HEK293 (cell line): ENCODE results near the gene RFNG.

Source experiments
- CTCF ChIP-seq: fragments of 450-650 bp; formaldehyde crosslinking; IDR thresholded peaks from 2 replicates; pipeline ENCODE4 v1.5.1; 2016; ENCODE audit warnings: missing biosample characterization, missing genetic modification characterization
- KLF9 ChIP-seq: fragments of 450-650 bp; formaldehyde crosslinking; IDR thresholded peaks from 2 replicates; pipeline ENCODE4 v1.5.1; 2016; ENCODE audit warnings: missing biosample characterization, missing genetic modification characterization, low read depth
- PATZ1 ChIP-seq: fragments of 450-650 bp; formaldehyde crosslinking; IDR thresholded peaks from 2 replicates; pipeline ENCODE4 v1.5.1; 2016; ENCODE audit warnings: missing biosample characterization, missing genetic modification characterization
- REST ChIP-seq: fragments of 450-650 bp; formaldehyde crosslinking; IDR thresholded peaks from 2 replicates; pipeline ENCODE4 v1.5.1; 2016; ENCODE audit warnings: missing biosample characterization, missing genetic modification characterization
- SETDB1 ChIP-seq: IDR thresholded peaks from one replicate; pipeline ENCODE4 v1.6.1; 2017; ENCODE audit warnings: mild to moderate bottlenecking, low read length, moderate library complexity, mixed read lengths; ENCODE audit not compliant: insufficient read length
- YY2 ChIP-seq: fragments of 450-650 bp; formaldehyde crosslinking; IDR thresholded peaks from 2 replicates; pipeline ENCODE4 v1.5.1; 2016; ENCODE audit warnings: missing biosample characterization, missing genetic modification characterization
- ZBTB48 ChIP-seq: fragments of 450-650 bp; formaldehyde crosslinking; IDR thresholded peaks from 2 replicates; pipeline ENCODE4 v1.5.1; 2016; ENCODE audit warnings: missing biosample characterization, missing genetic modification characterization
- ZBTB8A ChIP-seq: fragments of 450-650 bp; formaldehyde crosslinking; IDR thresholded peaks from 2 replicates; pipeline ENCODE4 v1.5.1; 2016; ENCODE audit warnings: missing biosample characterization, missing genetic modification characterization
- ZNF302 ChIP-seq: fragments of 450-650 bp; formaldehyde crosslinking; IDR thresholded peaks from 2 replicates; pipeline ENCODE4 v1.5.1; 2016; ENCODE audit warnings: missing biosample characterization, missing genetic modification characterization, low read depth
- ZNF311 ChIP-seq: fragments of 450-650 bp; formaldehyde crosslinking; IDR thresholded peaks from 2 replicates; pipeline ENCODE4 v1.5.1; 2017; ENCODE audit warnings: missing biosample characterization, missing genetic modification characterization, borderline replicate concordance
- ZNF473 ChIP-seq: fragments of 450-650 bp; formaldehyde crosslinking; IDR thresholded peaks from 2 replicates; pipeline ENCODE4 v1.5.1; 2017; ENCODE audit warnings: missing biosample characterization, missing genetic modification characterization
- ZNF521 ChIP-seq: fragments of 450-650 bp; formaldehyde crosslinking; IDR thresholded peaks from 2 replicates; pipeline ENCODE4 v1.5.1; 2017; ENCODE audit warnings: missing biosample characterization, mild to moderate bottlenecking, missing genetic modification characterization
- ZNF561 ChIP-seq: fragments of 450-650 bp; IDR thresholded peaks from 2 replicates; pipeline ENCODE4 v1.5.1; 2018; ENCODE audit warnings: missing biosample characterization, missing genetic modification characterization, borderline replicate concordance
- ZNF639 ChIP-seq: fragments of 450-650 bp; formaldehyde crosslinking; IDR thresholded peaks from 2 replicates; pipeline ENCODE4 v1.5.1; 2016; ENCODE audit warnings: missing biosample characterization, missing genetic modification characterization

GRCh38 chr17:82063424-82064415 lies 12.1 kb upstream of the RFNG start:
- TF ChIP-seq CTCF (tag by site-specific recombination) (no peak), ZBTB8A (no peak), KLF9 (no peak), ZNF639 (no peak), REST (tag by site-specific recombination) (no peak), ZNF561 (no peak), ZNF302 (no peak), SETDB1 (no peak), ZNF521 (no peak), YY2 (no peak), PATZ1 (tag by site-specific recombination) (no peak), ZNF311 (tag by site-specific recombination) (no peak), ZBTB48 (no peak), ZNF473 (tag by site-specific recombination) (no peak)
